Inflammatory macrophage treated with lipopolysaccharide for 1 hour (primary cell): ENCODE measurements around the gene CREBL2.
"Not testable (repeated sequence)": the region's sequence is repeated elsewhere in the genome, so short reads cannot be mapped to it uniquely, and the experiment has no call there.

Source experiments
- DNase-seq, 2 donors: peaks; one replicate each; pipeline ENCODE4 v3.0.0-alpha.2; 2020 to 2022

Gene CREBL2

GRCh38 chr12:12639995-12640394 is 28.3 kb downstream of the CREBL2 start:
- not testable (repeated sequence) for DNase-seq

- no peak for DNase-seq
Observed at GRCh38 chr12:12641650-12642049, 30.0 kb downstream of the CREBL2 start.

- no peak for DNase-seq
Observed at GRCh38 chr12:12642916-12643315, 31.2 kb downstream of the CREBL2 start.

- DNase-seq, result no peak
Observed at GRCh38 chr12:12645485-12645884, 33.8 kb downstream of the CREBL2 start.

GRCh38 chr12:12645968-12646367 is 34.3 kb downstream of the CREBL2 start:
- not testable (repeated sequence) for DNase-seq

- no peak for DNase-seq
Observed at GRCh38 chr12:12646483-12647072, 34.9 kb downstream of the CREBL2 start.

- DNase-seq, result no peak
Observed at GRCh38 chr12:12648284-12648683, 36.6 kb downstream of the CREBL2 start.

GRCh38 chr12:12648951-12649650 is 37.4 kb downstream of the CREBL2 start:
- DNase-seq, result no peak

- no peak for DNase-seq
Observed at GRCh38 chr12:12651752-12652151, 40.1 kb downstream of the CREBL2 start.

- not testable (repeated sequence) for DNase-seq
Observed at GRCh38 chr12:12652704-12653103, 41.0 kb downstream of the CREBL2 start.

- no peak for DNase-seq
Observed at GRCh38 chr12:12653922-12654321, 42.2 kb downstream of the CREBL2 start.

- DNase-seq, result no peak
Observed at GRCh38 chr12:12654691-12655460, 43.2 kb downstream of the CREBL2 start.

GRCh38 chr12:12660201-12660600 is 48.5 kb downstream of the CREBL2 start:
- no peak for DNase-seq

- no peak for DNase-seq
Observed at GRCh38 chr12:12661086-12661856, 49.6 kb downstream of the CREBL2 start.

GRCh38 chr12:12663644-12664294 is 52.1 kb downstream of the CREBL2 start:
- DNase-seq, result no peak

- no peak for DNase-seq
Observed at GRCh38 chr12:12665194-12665593, 53.5 kb downstream of the CREBL2 start.

GRCh38 chr12:12668005-12668404 is 56.3 kb downstream of the CREBL2 start:
- no peak for DNase-seq

- no peak for DNase-seq
Observed at GRCh38 chr12:12669020-12669419, 57.3 kb downstream of the CREBL2 start.

- DNase-seq, result no peak
Observed at GRCh38 chr12:12671850-12672660, 60.4 kb downstream of the CREBL2 start.

- DNase-seq, result no peak
Observed at GRCh38 chr12:12673296-12673695, 61.6 kb downstream of the CREBL2 start.

- DNase-seq, result no peak
Observed at GRCh38 chr12:12676605-12677004, 64.9 kb downstream of the CREBL2 start.
